ENCODE data around the gene SHROOM2.

DNA sequence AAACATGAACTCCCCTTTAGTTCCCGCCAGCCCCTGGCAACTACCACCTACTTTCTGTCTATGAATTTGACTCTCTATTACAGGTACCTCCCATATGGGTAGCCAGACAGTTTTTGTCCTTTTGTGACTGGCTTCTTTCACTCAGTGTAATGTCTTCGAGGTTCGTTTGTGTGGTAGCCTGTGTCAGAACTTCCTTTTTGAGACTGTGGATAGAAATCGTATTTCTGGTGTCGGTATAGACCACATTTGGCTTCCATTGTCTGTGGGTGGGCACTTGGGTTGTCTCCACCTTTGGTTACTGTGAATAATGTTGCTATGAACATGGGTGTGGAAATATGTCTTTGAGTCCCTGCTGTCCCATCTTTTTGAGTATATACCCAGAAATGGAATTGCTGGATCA, 175.5 kb downstream of the SHROOM2 start:
- TF ChIP-seq, protein P1, sequence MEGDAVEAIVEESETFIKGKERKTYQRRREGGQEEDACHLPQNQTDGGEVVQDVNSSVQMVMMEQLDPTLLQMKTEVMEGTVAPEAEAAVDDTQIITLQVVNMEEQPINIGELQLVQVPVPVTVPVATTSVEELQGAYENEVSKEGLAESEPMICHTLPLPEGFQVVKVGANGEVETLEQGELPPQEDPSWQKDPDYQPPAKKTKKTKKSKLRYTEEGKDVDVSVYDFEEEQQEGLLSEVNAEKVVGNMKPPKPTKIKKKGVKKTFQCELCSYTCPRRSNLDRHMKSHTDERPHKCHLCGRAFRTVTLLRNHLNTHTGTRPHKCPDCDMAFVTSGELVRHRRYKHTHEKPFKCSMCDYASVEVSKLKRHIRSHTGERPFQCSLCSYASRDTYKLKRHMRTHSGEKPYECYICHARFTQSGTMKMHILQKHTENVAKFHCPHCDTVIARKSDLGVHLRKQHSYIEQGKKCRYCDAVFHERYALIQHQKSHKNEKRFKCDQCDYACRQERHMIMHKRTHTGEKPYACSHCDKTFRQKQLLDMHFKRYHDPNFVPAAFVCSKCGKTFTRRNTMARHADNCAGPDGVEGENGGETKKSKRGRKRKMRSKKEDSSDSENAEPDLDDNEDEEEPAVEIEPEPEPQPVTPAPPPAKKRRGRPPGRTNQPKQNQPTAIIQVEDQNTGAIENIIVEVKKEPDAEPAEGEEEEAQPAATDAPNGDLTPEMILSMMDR (conservative IDR thresholded peaks at IDR 0.05 in 1 of 2, IDR thresholded peaks at IDR 0.05 in 1 of 2; ENCODE audit: low read depth in 1 of 2, low read length in 2 of 2) = no peak
- no peak for TF ChIP-seq EZH2 (IDR thresholded peaks at IDR 0.05; ENCODE audit: low read length, missing control alignments)
